Kidney capillary endothelial cell (primary cell): ENCODE measurements around the gene HIGD2A.

Experiments
- DNase-seq: peaks from one replicate; pipeline ENCODE4 v3.0.0-alpha.2; 2018; ENCODE audit warnings: low spot score

HIGD2A gene

DNA sequence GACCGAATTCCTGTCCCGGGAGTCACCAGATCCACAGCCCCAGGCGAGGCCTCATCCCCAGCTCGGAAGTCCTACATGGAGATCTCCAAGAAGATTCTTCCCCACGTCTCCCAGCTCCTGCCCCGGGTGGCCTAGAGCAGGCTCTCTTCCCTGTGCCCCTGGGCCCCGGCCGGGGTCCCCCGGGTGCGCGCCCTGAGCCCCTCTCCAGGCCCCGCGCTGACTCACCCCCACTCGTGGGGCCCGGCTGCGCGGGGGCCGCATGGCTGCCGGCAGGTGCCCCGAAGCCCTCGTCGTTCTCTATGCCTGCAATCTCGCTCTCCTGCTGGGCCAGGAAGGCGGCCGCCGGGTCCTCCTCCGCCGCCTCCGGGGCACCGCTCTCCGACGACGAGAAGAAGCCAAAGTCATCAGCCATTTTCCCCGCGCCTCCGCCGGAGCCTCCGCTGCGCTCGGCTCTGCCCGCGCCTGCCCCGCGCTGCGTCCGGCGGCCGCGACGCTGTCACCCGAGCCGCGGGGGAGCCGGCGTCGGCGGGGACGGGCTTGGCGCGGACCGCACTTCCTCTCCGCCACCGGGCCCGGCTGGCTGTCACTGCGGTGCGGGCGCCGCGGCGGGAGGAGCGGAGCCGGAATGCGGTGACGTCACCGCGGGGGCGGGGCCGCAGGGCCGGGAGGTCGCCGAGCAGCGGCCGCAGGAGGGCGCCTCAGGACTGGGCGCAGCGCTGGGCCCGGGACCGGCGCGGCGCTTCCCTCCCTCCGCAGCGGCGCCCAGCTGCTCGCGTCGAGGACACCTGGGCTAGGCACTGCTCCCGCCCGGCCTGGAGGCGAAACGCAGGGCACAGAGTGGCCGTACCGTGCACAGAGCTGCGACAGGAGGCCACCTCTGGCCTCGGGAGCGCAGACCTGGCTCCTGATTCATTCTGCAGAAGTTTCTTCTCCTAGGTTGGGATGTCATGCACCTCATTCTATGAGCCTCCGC, 27.7 kb downstream of the HIGD2A start, which contains the start of gene CLTB:
TSS of gene CLTB (minus strand) at position 588 of the 973 bp plus-strand sequence. CDS start at position 412, 176 bp downstream.
- DNase-seq, result peak; percentile 88

DNA sequence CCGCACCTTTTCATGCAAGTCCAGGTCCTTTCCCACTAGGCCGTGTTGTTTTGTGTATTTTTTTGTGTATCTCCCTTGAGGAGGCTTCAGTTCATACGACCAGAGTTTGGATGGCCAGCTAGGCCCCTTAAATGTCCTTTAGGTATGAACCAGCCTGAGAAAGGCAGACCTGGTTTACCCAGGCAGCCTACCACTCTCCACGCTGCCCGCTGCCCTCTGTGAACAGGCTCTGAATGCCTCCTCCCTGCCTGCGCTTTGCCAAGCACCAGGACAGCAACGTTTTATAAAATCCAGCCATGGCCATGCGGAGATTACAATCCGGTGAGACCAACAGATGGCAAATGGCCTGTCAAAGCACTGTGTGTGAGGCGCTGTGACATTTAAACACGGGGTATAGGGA, 28.4 kb downstream of the HIGD2A start:
- no peak for DNase-seq

GRCh38 chr5:176418251-176418650, 29.7 kb downstream of the HIGD2A start:
- no peak for DNase-seq

DNA sequence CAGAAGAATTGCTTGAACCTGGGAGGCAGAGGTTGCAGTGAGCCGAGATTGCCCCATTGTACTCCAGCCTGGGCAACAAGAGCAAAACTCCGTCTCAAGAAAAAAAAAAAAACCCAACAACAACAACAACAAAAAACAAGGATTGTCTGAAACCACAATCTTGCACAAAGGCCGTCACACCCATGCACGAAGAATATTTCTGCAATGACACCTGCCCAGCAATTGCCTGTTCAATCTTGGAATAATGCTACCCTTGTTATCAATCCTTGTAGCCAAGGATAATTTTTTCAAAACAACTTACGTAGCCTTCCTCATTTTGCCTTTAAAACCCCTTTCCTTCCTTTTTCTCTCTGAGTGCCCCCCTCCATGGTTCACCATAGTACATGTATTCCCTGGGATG, 31.5 kb downstream of the HIGD2A start:
- no peak for DNase-seq

- no peak for DNase-seq
Measured at GRCh38 chr5:176420972-176421544, 32.5 kb downstream of the HIGD2A start.

GRCh38 chr5:176424181-176424580, 35.6 kb downstream of the HIGD2A start:
- DNase-seq, result no peak

DNA sequence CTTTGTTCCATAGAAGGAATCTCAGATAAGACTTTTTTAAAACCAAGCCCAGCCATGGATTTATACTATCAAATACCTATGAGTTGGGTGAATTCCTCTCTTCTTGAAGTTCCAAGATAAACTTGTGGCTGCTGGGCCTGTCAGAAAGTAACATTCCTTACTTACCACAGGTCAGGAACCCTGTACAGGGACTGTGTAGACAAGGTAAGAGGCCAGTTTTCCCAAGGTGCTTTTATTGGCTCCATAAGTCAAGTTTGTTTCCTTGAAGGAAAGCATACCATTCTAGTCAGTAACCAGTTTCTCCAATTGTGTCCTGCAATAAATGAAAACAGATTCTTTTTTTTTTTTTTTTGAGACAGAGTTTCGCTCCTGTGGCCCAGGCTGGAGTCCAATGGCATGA, 36.6 kb downstream of the HIGD2A start:
- DNase-seq, result no peak

- DNase-seq, result no peak
Measured at GRCh38 chr5:176425791-176426190, 37.2 kb downstream of the HIGD2A start.

GRCh38 chr5:176426876-176427275, 38.3 kb downstream of the HIGD2A start:
- no peak for DNase-seq

- no peak for DNase-seq
Measured at GRCh38 chr5:176427971-176428370, 39.4 kb downstream of the HIGD2A start.

DNA sequence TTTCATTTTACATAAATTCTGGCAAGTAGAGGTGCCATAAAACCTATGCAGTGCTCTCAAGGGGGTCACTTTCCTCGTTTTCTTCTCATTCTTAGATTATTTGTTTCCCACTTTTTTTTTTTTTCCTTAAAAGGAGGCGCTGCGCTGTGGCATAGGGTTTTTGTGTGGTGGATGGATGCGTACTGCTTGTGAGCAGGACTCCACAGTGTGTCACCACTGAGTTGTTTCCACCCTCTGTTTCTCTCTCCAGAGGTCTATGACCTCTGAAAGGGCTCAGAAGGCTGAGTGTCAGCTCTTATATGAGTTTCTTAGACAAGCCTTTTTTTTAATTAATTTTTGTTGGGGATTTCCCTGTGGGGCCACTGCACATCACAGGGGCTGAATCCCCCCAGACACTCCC, 41.4 kb downstream of the HIGD2A start:
- DNase-seq, result no peak

- no peak for DNase-seq
Measured at GRCh38 chr5:176432707-176433106, 44.2 kb downstream of the HIGD2A start.

DNA sequence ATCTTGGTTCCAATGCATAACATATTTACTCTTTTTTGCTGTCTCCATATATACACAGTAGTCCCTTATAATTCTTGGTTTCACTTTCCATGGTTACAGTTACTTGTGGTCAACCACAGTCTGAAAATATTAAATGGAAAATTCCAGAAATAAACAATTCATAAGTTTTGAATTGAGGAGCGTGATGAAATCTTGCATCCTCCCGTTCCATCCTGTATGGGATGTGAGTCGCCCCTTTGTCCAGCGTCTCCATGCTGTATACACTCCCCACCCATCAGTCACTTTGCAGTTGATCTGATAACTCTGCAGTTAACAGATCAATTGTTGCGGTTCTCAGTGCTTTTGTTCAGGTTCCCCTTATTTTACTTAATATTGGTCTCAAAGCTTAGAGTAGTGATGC, 48.1 kb downstream of the HIGD2A start:
- DNase-seq, result no peak

- no peak for DNase-seq
Measured at GRCh38 chr5:176438959-176439757, 50.6 kb downstream of the HIGD2A start.
